ENCODE data around the gene NUBPL.
"Not testable (repeated sequence)": the region's sequence is repeated elsewhere in the genome, so short reads cannot be mapped to it uniquely, and the experiment has no call there.

Gene NUBPL

DNA sequence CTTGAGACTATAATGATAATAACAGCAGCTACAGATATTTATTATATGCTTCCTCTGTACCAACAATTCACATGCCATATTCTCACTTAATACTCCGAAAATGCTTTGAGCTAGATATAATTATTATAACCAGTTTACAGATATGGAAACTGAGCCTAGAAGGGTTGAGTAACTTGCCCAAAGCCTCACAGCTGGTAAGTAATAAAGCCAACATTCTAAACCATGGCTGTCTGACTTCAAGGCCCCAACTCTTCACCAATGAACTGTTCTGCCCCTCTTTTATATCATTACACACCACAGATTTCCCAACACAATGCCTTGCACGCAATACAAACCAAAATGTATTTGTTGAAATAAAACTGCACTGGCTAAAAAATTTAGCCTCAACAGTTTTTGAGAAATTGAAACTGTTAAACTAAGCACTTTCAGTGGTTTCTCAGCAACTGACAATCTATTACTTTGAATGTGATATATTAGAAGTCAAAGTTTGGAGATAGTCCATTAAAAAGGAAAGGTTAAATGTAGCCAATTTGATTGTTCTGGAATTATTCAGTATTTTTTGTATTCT lies 293.4 kb downstream of the NUBPL start:
- H3K36me3 ChIP-seq (ENCODE audit: control insufficient read depth, low read length), result no peaks in the 10 kb centered on the region
- H3K27me3 ChIP-seq (ENCODE audit: control insufficient read depth, low read length), result no peaks in the 10 kb centered on the region
- H3F3A ChIP-seq (ENCODE audit: control insufficient read depth, insufficient read depth), result no peaks in the 10 kb centered on the region
- no peak overlapping the region for H3K27ac ChIP-seq (ENCODE audit: low read depth, low read length)
- H3K4me2 ChIP-seq (ENCODE audit: low read length), result no peak overlapping the region
- TF ChIP-seq CTCF (IDR thresholded peaks at IDR 0.05; ENCODE audit: low read depth, low read length, poor library complexity, severe bottlenecking), result no peak
- no peak for TF ChIP-seq EZH2phosphoT487 (IDR thresholded peaks at IDR 0.05; ENCODE audit: borderline replicate concordance, low read length)
- no peak overlapping the region for H3K4me3 ChIP-seq (ENCODE audit: low read length)
- H3K4me1 ChIP-seq (ENCODE audit: control insufficient read depth, low read length), result no peaks in the 10 kb centered on the region
- no peaks in the 10 kb centered on the region for H3K79me2 ChIP-seq (ENCODE audit: control insufficient read depth, low read length)
- no peaks in the 10 kb centered on the region for H4K20me1 ChIP-seq (ENCODE audit: control insufficient read depth, insufficient read depth, low read depth, low read length)
- no peaks in the 10 kb centered on the region for H3K9me3 ChIP-seq (ENCODE audit: control insufficient read depth, insufficient read depth, low read length)
- no peaks in the 10 kb centered on the region for H3K9me2 ChIP-seq (replicated peaks; ENCODE audit: control insufficient read depth, low read length)

DNA sequence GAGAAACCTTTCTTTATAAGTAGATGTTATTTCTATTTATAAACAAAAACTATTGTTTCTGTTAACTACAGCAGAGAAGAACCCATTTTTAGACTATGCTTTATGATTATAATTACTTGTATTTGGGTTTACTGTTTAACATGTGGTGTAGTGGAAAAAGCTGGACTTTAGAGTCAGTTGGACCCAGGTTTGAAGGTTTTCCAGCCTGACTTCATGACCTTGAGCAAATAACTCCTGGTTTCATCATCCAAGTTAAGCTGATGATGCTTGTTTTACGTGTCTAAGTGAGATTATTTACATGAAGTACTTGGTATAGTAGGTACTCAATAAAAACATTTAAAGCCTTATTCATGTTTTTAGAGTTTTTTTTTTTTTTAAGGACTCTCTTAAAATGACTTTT lies 294.1 kb downstream of the NUBPL start:
- Histone ChIP-seq H3K4me1 (ENCODE audit: control insufficient read depth, low read length) (no peaks in the 10 kb centered on the region), H3K9me2 (replicated peaks; ENCODE audit: control insufficient read depth, low read length) (no peaks in the 10 kb centered on the region), H3K79me2 (ENCODE audit: control insufficient read depth, low read length) (no peaks in the 10 kb centered on the region), H3K9me3 (ENCODE audit: control insufficient read depth, insufficient read depth, low read length) (no peaks in the 10 kb centered on the region), H3K4me3 (ENCODE audit: low read length) (no peak overlapping the region), H3K4me2 (ENCODE audit: low read length) (no peak overlapping the region), H3K36me3 (ENCODE audit: control insufficient read depth, low read length) (no peaks in the 10 kb centered on the region), H3F3A (ENCODE audit: control insufficient read depth, insufficient read depth) (no peaks in the 10 kb centered on the region), H3K27me3 (ENCODE audit: control insufficient read depth, low read length) (no peaks in the 10 kb centered on the region), H4K20me1 (ENCODE audit: control insufficient read depth, insufficient read depth, low read depth, low read length) (no peaks in the 10 kb centered on the region), H3K27ac (ENCODE audit: low read depth, low read length) (no peak overlapping the region)
- TF ChIP-seq EZH2phosphoT487 (IDR thresholded peaks at IDR 0.05; ENCODE audit: borderline replicate concordance, low read length) (no peak), CTCF (IDR thresholded peaks at IDR 0.05; ENCODE audit: low read depth, low read length, poor library complexity, severe bottlenecking) (no peak)

- H3K9me3 ChIP-seq (ENCODE audit: control insufficient read depth, insufficient read depth, low read length); H3K4me2 ChIP-seq (ENCODE audit: low read length): not testable (repeated sequence)
Measured at GRCh38 chr14:31856003-31856402, 294.8 kb downstream of the NUBPL start.

DNA sequence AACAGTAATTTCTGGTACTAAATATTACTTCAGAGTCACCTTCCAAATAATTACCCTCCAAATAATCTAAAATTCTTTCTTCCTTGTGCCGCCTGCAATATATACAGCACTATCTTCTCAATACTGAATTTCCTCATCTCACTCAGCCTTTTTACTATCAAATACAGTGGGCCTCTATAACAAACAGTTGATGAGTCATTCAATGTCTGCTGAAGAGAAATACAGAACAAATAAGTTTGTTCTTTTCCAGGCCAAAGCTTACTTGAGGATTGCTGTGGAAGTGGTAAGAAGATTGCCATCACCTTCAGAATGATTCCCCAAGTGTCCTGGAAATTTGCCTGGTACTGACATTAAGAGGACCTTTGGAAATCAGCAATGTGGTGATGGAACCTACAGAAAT lies 297.7 kb downstream of the NUBPL start:
- Histone ChIP-seq H3K9me3 (ENCODE audit: control insufficient read depth, insufficient read depth, low read length) (no peaks in the 10 kb centered on the region), H3K27me3 (ENCODE audit: control insufficient read depth, low read length) (no peaks in the 10 kb centered on the region), H3K36me3 (ENCODE audit: control insufficient read depth, low read length) (no peaks in the 10 kb centered on the region), H3K4me3 (ENCODE audit: low read length) (no peak overlapping the region), H3K27ac (ENCODE audit: low read depth, low read length) (no peak overlapping the region), H3K4me2 (ENCODE audit: low read length) (no peak overlapping the region), H3K9me2 (replicated peaks; ENCODE audit: control insufficient read depth, low read length) (no peaks in the 10 kb centered on the region), H3K79me2 (ENCODE audit: control insufficient read depth, low read length) (no peaks in the 10 kb centered on the region), H3K4me1 (ENCODE audit: control insufficient read depth, low read length) (no peaks in the 10 kb centered on the region), H3F3A (ENCODE audit: control insufficient read depth, insufficient read depth) (no peaks in the 10 kb centered on the region), H4K20me1 (ENCODE audit: control insufficient read depth, insufficient read depth, low read depth, low read length) (no peaks in the 10 kb centered on the region)
- no peak for TF ChIP-seq EZH2phosphoT487 (IDR thresholded peaks at IDR 0.05; ENCODE audit: borderline replicate concordance, low read length)
- no peak for TF ChIP-seq CTCF (IDR thresholded peaks at IDR 0.05; ENCODE audit: low read depth, low read length, poor library complexity, severe bottlenecking)

More at GRCh38 chr14:31856003-31856402, 294.8 kb downstream of the NUBPL start:
- H3K27me3 ChIP-seq (ENCODE audit: control insufficient read depth, low read length); H3K4me3 ChIP-seq (ENCODE audit: low read length); H3K9me2 ChIP-seq (replicated peaks; ENCODE audit: control insufficient read depth, low read length); H3K27ac ChIP-seq (ENCODE audit: low read depth, low read length); H3K79me2 ChIP-seq (ENCODE audit: control insufficient read depth, low read length); H3F3A ChIP-seq (ENCODE audit: control insufficient read depth, insufficient read depth); H4K20me1 ChIP-seq (ENCODE audit: control insufficient read depth, insufficient read depth, low read depth, low read length); H3K36me3 ChIP-seq (ENCODE audit: control insufficient read depth, low read length); H3K4me1 ChIP-seq (ENCODE audit: control insufficient read depth, low read length): not testable (repeated sequence)

Measured in DOHH2 (cell line).